HG03135 (cell line): Measurements from ENCODE around the gene PLSCR4.
A peak's percentile ranks its signal among the peaks of the same experiment; 100 is the strongest.

Experiments used
- ATAC-seq: cut with Tn5 transposase; IDR thresholded peaks from one replicate; pipeline ENCODE4 v1.9.1; 2021; ENCODE audit warnings: mild to moderate bottlenecking, moderate library complexity; ENCODE audit not compliant: unreplicated experiment

PLSCR4 gene

GRCh38 chr3:146163584-146163983 lies 87.3 kb downstream of the PLSCR4 start:
- ATAC-seq = no peak

GRCh38 chr3:146162561-146162960 lies 88.3 kb downstream of the PLSCR4 start:
- no peak for ATAC-seq

- no peak for ATAC-seq
Measured at GRCh38 chr3:146161663-146162002, 89.3 kb downstream of the PLSCR4 start.

GRCh38 chr3:146160964-146161662 lies 89.8 kb downstream of the PLSCR4 start, which contains the start of gene PLOD2:
TSS of gene PLOD2 (minus strand) at chr3:146161184. CDS start at chr3:146160989, 195 bp downstream.
- ATAC-seq = peak; percentile 55

- ATAC-seq = peak; percentile 44
Measured at GRCh38 chr3:146160321-146160963, 90.5 kb downstream of the PLSCR4 start.

GRCh38 chr3:146159616-146160320 lies 91.1 kb downstream of the PLSCR4 start:
- no peak for ATAC-seq

GRCh38 chr3:146159037-146159436 lies 91.9 kb downstream of the PLSCR4 start:
- ATAC-seq = no peak

DNA sequence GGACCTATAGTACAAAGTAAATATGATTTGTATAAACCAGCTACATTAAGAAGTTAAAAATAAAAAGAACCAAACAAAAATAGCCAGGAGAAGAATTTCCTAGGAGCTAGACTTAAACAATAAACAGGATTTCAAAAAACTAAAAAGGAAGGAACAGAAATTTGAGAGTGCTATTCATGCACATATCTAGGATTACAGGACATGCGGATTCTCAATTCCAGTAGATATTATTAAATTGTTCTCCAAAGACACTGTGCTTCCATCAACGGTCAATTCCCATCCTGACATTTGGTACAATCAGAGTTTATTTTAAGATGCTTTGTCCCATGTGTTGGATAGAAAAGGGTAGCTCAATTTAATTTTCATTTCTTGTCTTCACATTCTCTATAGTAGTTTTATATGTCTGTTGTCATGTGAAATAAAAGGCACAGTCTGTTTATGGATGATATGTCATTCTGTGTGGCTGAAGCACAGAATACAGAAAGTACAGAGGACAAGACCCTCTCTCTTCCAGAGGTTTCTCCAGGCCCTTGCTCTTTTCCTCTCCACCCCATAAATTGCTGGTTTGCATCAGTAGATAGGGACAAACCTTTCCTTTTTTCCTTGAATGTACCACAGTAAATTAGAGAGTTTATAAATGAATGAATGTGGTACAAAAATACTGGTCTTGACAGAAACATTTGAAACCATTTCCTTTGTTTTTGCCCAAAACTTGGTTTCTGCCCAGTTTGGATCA lies 93.4 kb downstream of the PLSCR4 start:
- no peak for ATAC-seq

GRCh38 chr3:146156666-146157314 lies 94.1 kb downstream of the PLSCR4 start:
- ATAC-seq = no peak

- no peak for ATAC-seq
Measured at GRCh38 chr3:146156095-146156494, 94.8 kb downstream of the PLSCR4 start.

DNA sequence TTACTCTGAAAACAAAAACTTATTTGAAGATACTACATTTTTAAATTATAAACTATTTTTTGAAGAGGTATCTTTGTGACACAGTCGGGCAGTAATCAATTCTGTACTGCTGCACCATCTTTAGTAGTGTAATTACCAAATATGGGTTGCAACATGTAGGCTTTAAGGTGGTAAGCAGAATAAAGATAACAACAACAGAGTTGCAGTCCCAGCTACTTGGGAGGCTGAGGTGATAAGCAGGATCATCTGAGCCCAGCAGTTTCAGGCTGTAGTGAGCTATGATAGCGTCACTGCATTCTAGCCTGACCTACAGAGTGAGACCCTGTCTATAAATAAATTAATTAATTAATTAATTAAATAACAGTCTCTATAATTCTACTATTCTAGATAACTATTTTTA lies 95.9 kb downstream of the PLSCR4 start:
- ATAC-seq = no peak

GRCh38 chr3:146154316-146154715 lies 96.6 kb downstream of the PLSCR4 start:
- no peak for ATAC-seq

DNA sequence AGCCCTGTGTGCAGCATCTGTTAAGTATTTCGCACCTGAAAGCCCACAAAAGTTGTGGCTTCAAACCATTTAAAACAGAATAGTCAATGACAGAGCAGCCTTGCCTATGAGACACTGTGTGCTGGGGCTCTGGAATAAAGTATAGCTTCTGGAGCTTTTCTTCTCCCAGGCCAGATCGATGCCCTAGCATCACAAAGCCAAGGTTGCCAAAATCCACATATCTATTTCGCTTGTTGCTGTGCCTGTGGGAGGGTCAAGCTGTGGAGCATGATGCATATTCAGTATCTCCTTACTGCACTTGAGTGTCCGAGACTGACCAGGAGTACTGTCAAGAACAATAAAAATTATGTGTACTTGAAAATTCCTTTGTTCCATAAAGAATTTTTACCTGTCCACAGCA lies 97.5 kb downstream of the PLSCR4 start:
- ATAC-seq = no peak

DNA sequence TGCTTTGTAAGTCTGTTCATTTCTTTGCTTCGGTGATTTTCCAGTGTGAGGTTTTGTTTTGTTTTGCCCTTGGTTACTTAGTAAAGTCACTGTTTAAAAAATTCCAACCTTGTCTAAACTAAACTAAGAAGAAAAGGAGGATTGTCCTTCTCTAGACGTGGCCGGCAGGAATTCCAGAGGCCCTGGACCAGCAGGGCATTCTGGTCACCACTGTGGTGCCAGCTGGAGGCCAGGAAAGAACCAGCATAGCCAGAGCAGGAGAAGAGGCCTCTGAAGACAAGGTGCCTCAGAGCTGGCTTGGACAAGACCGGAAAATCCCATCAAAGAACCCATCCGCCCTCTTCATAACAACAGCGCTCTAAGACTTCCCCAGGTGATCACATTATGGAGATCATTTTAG lies 98.1 kb downstream of the PLSCR4 start:
- no peak for ATAC-seq

DNA sequence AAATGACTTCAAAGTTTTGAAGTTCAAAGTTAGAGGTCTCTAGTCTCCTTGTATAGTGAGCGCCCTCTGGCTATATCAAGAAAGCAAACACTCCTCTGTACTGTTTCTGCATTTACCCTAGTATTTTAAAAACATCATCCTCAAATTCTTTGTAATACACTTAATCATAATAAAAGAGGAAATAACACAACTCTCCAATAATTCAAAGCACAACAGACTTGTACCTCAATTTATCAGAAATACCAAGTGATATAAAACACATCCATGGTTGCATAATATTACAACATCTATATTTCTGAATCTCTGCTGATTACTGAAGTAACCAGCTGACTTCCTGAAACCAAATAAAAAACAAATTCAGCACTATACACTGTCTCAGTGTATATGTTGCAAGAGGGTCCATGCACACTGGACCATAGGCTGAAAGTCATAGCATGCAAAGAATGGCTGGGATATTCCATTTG lies 102.4 kb downstream of the PLSCR4 start:
- no peak for ATAC-seq

DNA sequence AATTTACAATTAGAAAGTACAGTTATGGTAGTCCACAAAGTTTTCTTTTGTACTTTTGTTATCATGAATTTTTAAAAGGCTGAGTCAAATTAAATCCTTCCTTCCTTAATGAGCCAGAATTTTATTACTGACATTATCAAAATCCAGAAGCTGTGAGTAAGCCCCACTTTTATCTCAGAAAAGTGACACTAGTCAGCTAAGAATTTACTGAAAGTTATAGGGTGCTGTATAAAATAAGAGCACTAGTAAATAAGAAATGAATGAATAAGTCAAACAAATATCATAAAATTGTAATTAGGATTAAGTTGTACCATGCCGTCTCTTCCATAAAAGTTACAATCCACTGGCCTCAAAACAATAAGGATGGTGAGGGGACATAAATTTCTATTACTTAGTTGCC lies 105.3 kb downstream of the PLSCR4 start:
- ATAC-seq = no peak

- ATAC-seq = no peak
Measured at GRCh38 chr3:146142757-146143156, 108.1 kb downstream of the PLSCR4 start.
